ENCODE data around the gene CIRBP.

GRCh38 chr19:1261798-1262622, 7.1 kb upstream of the CIRBP start:
- TF ChIP-seq ZNF274 (IDR thresholded peaks at IDR 0.05; ENCODE audit: low read depth, low read length) (no peak), YY1 (IDR thresholded peaks at IDR 0.05; ENCODE audit: insufficient read depth, insufficient read length) (no peak), SUZ12 (IDR thresholded peaks at IDR 0.05; ENCODE audit: extremely low read depth, insufficient read depth, insufficient read length) (no peak)
